Neutrophil (primary cell): Measurements from ENCODE around the gene ATG5.

Experiments used
- H3K27ac ChIP-seq: fragments of 200-600 bp; sonication (generic); 2 replicates; pipeline ENCODE4 v1.5.1; 2016; ENCODE audit warnings: mild to moderate bottlenecking, moderate library complexity
- H3K27me3 ChIP-seq: fragments of 200-600 bp; sonication (generic); 2 replicates; pipeline ENCODE4 v1.6.0; 2016; ENCODE audit warnings: mild to moderate bottlenecking
- H3K36me3 ChIP-seq: fragments of 200-600 bp; sonication (generic); 2 replicates; pipeline ENCODE4 v1.5.1; 2017
- H3K4me1 ChIP-seq, 2 experiments: fragments of 200-600 bp in 1 of 2; sonication (generic) in 1 of 2; 1 replicate in 1 of 2; 2 replicates in 1 of 2; pipeline versions ENCODE4 v1.5.1 to v1.6.1; 2013 to 2016; ENCODE audit warnings: low read depth in 1 of 2, low read length in 1 of 2, mild to moderate bottlenecking in 1 of 2, moderate library complexity in 1 of 2; ENCODE audit not compliant: control insufficient read depth in 1 of 2, insufficient read depth in 1 of 2
- H3K4me3 ChIP-seq, 2 experiments: fragments of 200-600 bp in 1 of 2; sonication (generic) in 1 of 2; 1 replicate in 1 of 2; 2 replicates in 1 of 2; pipeline ENCODE4 v1.5.1; 2013 to 2016; ENCODE audit warnings: low read depth in 1 of 2, low read length in 1 of 2, mild to moderate bottlenecking in 1 of 2, moderate library complexity in 1 of 2
- H3K9me3 ChIP-seq: fragments of 200-600 bp; sonication (generic); 2 replicates; pipeline ENCODE4 v1.5.1; 2016
- CTCF ChIP-seq: fragments of 200-600 bp; sonication (generic); IDR thresholded peaks from 2 replicates; pipeline ENCODE4 v1.5.1; 2016; ENCODE audit warnings: antibody characterized with exemption

Gene ATG5

GRCh38 chr6:106325336-106326178, at the start of gene ATG5:
TSS of gene ATG5 (minus strand) at chr6:106325760. CDS start at chr6:106316208, 9,552 bp downstream.
- Histone ChIP-seq H3K9me3 (no peaks in the 10 kb centered on the region), H3K27me3 (peaks cover 25% of the 10 kb centered on the region), H3K36me3 (no peaks in the 10 kb centered on the region), H3K4me1 (peaks cover 23 to 25% of the 10 kb centered on the region in 2 experiments), H3K4me3 (peak within 1 kb of the TSS; percentile 84 to 92), H3K27ac (peak within 1 kb of the TSS; percentile 93)
- peak; percentile 27 for TF ChIP-seq CTCF

GRCh38 chr6:106373502-106374239, 48.1 kb upstream of the ATG5 start:
- no peak overlapping the region for H3K27ac ChIP-seq
- TF ChIP-seq CTCF, result no peak
- no peaks in the 10 kb centered on the region for H3K9me3 ChIP-seq
- no peak overlapping the region for H3K4me3 ChIP-seq
- no peaks in the 10 kb centered on the region for H3K4me1 ChIP-seq
- no peaks in the 10 kb centered on the region for H3K36me3 ChIP-seq
- peaks cover 20% of the 10 kb centered on the region for H3K27me3 ChIP-seq

GRCh38 chr6:106372838-106373501, 47.4 kb upstream of the ATG5 start:
- Histone ChIP-seq H3K4me1 (no peaks in the 10 kb centered on the region), H3K36me3 (no peaks in the 10 kb centered on the region), H3K4me3 (no peak overlapping the region), H3K9me3 (no peaks in the 10 kb centered on the region), H3K27ac (no peak overlapping the region), H3K27me3 (peaks cover 27% of the 10 kb centered on the region)
- no peak for TF ChIP-seq CTCF

- no peak for TF ChIP-seq CTCF
- no peaks in the 10 kb centered on the region for H3K4me1 ChIP-seq
- no peaks in the 10 kb centered on the region for H3K36me3 ChIP-seq
- H3K4me3 ChIP-seq, result no peak overlapping the region
- H3K27ac ChIP-seq, result no peak overlapping the region
- peaks cover 51% of the 10 kb centered on the region for H3K27me3 ChIP-seq
- H3K9me3 ChIP-seq, result no peaks in the 10 kb centered on the region
Observed at GRCh38 chr6:106370639-106371038, 45.1 kb upstream of the ATG5 start.

GRCh38 chr6:106369739-106370138, 44.2 kb upstream of the ATG5 start:
- Histone ChIP-seq H3K4me3 (no peak overlapping the region), H3K27me3 (peaks cover 55% of the 10 kb centered on the region), H3K36me3 (no peaks in the 10 kb centered on the region), H3K4me1 (no peaks in the 10 kb centered on the region), H3K9me3 (no peaks in the 10 kb centered on the region), H3K27ac (no peak overlapping the region)
- TF ChIP-seq CTCF, result no peak
